Astrocyte (in vitro differentiated cells and primary cell): ENCODE measurements around the gene MAG. TPM values are rescaled to one million over a fixed set of nuclear protein-coding genes. Genes with fewer than 3 reads are reported as not detected.

Experiments used
- DNase-seq: peaks from one replicate; pipeline ENCODE4 v3.0.0-alpha.2; 2010; ENCODE audit warnings: low read depth
- FAIRE-seq: peaks from 2 replicates; lab custom pipeline; 2011; peaks lifted over from hg19 to GRCh38; lab: Jason Lieb, UNC
- H2AFZ ChIP-seq: 2 replicates; pipeline ENCODE4 v1.6.0; 2012; ENCODE audit warnings: low read depth, low read length, inconsistent platforms
- H3K27ac ChIP-seq: 2 replicates; pipeline ENCODE4 v1.5.1; 2011; ENCODE audit warnings: low read depth, low read length, inconsistent platforms
- H3K27me3 ChIP-seq: 2 replicates; pipeline ENCODE4 v1.6.0; 2011; ENCODE audit warnings: low read length, inconsistent platforms; ENCODE audit not compliant: insufficient read depth
- H3K36me3 ChIP-seq: 2 replicates; pipeline ENCODE4 v1.5.1; 2011; ENCODE audit warnings: low read length, inconsistent platforms; ENCODE audit not compliant: insufficient read depth
- H3K4me1 ChIP-seq: 2 replicates; pipeline ENCODE4 v1.5.1; 2011; ENCODE audit warnings: low read length, inconsistent platforms; ENCODE audit not compliant: insufficient read depth
- H3K4me2 ChIP-seq: 2 replicates; pipeline ENCODE4 v1.6.0; 2012; ENCODE audit warnings: low read length, inconsistent platforms
- H3K4me3 ChIP-seq: 2 replicates; pipeline ENCODE4 v1.5.1; 2011; ENCODE audit warnings: low read depth, mild to moderate bottlenecking, low read length, inconsistent platforms; ENCODE audit not compliant: insufficient read depth
- H3K79me2 ChIP-seq: 2 replicates; pipeline ENCODE4 v1.6.0; 2012; ENCODE audit warnings: mild to moderate bottlenecking, low read length, inconsistent platforms; ENCODE audit not compliant: insufficient read depth
- H3K9ac ChIP-seq: 2 replicates; pipeline ENCODE4 v1.6.0; 2012; ENCODE audit warnings: mild to moderate bottlenecking, low read length, inconsistent platforms
- H3K9me3 ChIP-seq: 2 replicates; pipeline ENCODE4 v1.5.1; 2012; ENCODE audit warnings: low read depth, mild to moderate bottlenecking, low read length, inconsistent platforms; ENCODE audit not compliant: insufficient read depth
- H4K20me1 ChIP-seq: 2 replicates; pipeline ENCODE4 v1.6.0; 2012; ENCODE audit warnings: low read length, inconsistent platforms; ENCODE audit not compliant: insufficient read depth
- H3K27ac Mint-ChIP-seq: one replicate; pipeline ENCODE4 v1.8.0; 2021; ENCODE audit warnings: mild to moderate bottlenecking, mixed read lengths; ENCODE audit not compliant: unreplicated experiment
- H3K27me3 Mint-ChIP-seq: one replicate; pipeline ENCODE4 v1.8.0; 2021; ENCODE audit warnings: low read depth, mixed read lengths; ENCODE audit not compliant: unreplicated experiment
- H3K36me3 Mint-ChIP-seq: one replicate; pipeline ENCODE4 v1.8.0; 2021; ENCODE audit warnings: low read depth, mixed read lengths; ENCODE audit not compliant: unreplicated experiment
- H3K4me1 Mint-ChIP-seq: one replicate; pipeline ENCODE4 v1.8.0; 2021; ENCODE audit warnings: low read depth, mixed read lengths; ENCODE audit not compliant: unreplicated experiment
- H3K4me3 Mint-ChIP-seq: one replicate; pipeline ENCODE4 v1.8.0; 2021; ENCODE audit warnings: mild to moderate bottlenecking, moderate library complexity, mixed read lengths; ENCODE audit not compliant: unreplicated experiment
- H3K9me3 Mint-ChIP-seq: one replicate; pipeline ENCODE4 v1.8.0; 2021; ENCODE audit warnings: mild to moderate bottlenecking, mixed read lengths; ENCODE audit not compliant: unreplicated experiment
- CTCF ChIP-seq: IDR thresholded peaks from 2 replicates; pipeline ENCODE4 v1.5.1; 2011; ENCODE audit warnings: low read depth, mild to moderate bottlenecking, inconsistent platforms, low read length, moderate library complexity; ENCODE audit not compliant: insufficient read depth
- EZH2 ChIP-seq: IDR thresholded peaks from 2 replicates; pipeline ENCODE4 v1.6.1; 2012; ENCODE audit warnings: mild to moderate bottlenecking, low read length, inconsistent platforms; ENCODE audit not compliant: insufficient read depth
- total RNA-seq: library from RNA; stranded (reverse); gene quantifications from 2 replicates; pipeline ENCODE4 v1.2.1, GENCODE V29; 2021

MAG gene
- total RNA-seq, 1 donor from 2014 or later, result not detected

GRCh38 chr19:35292421-35293362 lies 731 bp downstream of the MAG start:
- no peak overlapping the region for H3K4me3 Mint-ChIP-seq
- H3K4me2 ChIP-seq, result no peak overlapping the region
- peaks cover 24% of the 10 kb centered on the region for H3K27me3 Mint-ChIP-seq
- FAIRE-seq (no peak), DNase-seq (no peak)
- no peaks in the 10 kb centered on the region for H3K4me1 Mint-ChIP-seq
- no peaks in the 10 kb centered on the region for H4K20me1 ChIP-seq
- no peaks in the 10 kb centered on the region for H3K4me1 ChIP-seq
- no peaks in the 10 kb centered on the region for H3K36me3 Mint-ChIP-seq
- no peaks in the 10 kb centered on the region for H3K36me3 ChIP-seq
- TF ChIP-seq CTCF, result no peak
- TF ChIP-seq EZH2, result no peak
- no peaks in the 10 kb centered on the region for H3K79me2 ChIP-seq
- no peak overlapping the region for H3K9ac ChIP-seq
- no peaks in the 10 kb centered on the region for H3K9me3 Mint-ChIP-seq
- H3K4me3 ChIP-seq, result no peak overlapping the region
- no peak overlapping the region for H2AFZ ChIP-seq
- peaks cover 5% of the 10 kb centered on the region for H3K9me3 ChIP-seq
- no peak overlapping the region for H3K27ac ChIP-seq
- no peak overlapping the region for H3K27ac Mint-ChIP-seq
- peaks cover 3% of the 10 kb centered on the region for H3K27me3 ChIP-seq

- no peaks in the 10 kb centered on the region for H3K36me3 ChIP-seq
- H3K4me1 ChIP-seq, result no peaks in the 10 kb centered on the region
- Mint-ChIP-seq H3K4me3 (no peak overlapping the region), H3K4me1 (no peaks in the 10 kb centered on the region), H3K9me3 (no peaks in the 10 kb centered on the region), H3K36me3 (no peaks in the 10 kb centered on the region), H3K27me3 (peaks cover 22% of the 10 kb centered on the region), H3K27ac (no peak overlapping the region)
- H3K79me2 ChIP-seq, result no peaks in the 10 kb centered on the region
- H4K20me1 ChIP-seq, result no peaks in the 10 kb centered on the region
- no peak overlapping the region for H3K27ac ChIP-seq
- no peak for DNase-seq
- no peak overlapping the region for H3K4me3 ChIP-seq
- no peak overlapping the region for H3K9ac ChIP-seq
- TF ChIP-seq EZH2 (no peak), CTCF (no peak)
- FAIRE-seq, result no peak
- H3K9me3 ChIP-seq, result peaks cover 9% of the 10 kb centered on the region
- no peak overlapping the region for H3K4me2 ChIP-seq
- H3K27me3 ChIP-seq, result peaks cover 3% of the 10 kb centered on the region
- no peak overlapping the region for H2AFZ ChIP-seq
These were observed 1.4 kb downstream of the MAG start for GRCh38 chr19:35293363-35293739.

GRCh38 chr19:35293808-35294207 lies 1.8 kb downstream of the MAG start:
- Histone ChIP-seq H3K79me2 (no peaks in the 10 kb centered on the region), H3K4me2 (no peak overlapping the region), H3K4me3 (no peak overlapping the region), H3K9me3 (peaks cover 9% of the 10 kb centered on the region), H3K36me3 (no peaks in the 10 kb centered on the region), H4K20me1 (no peaks in the 10 kb centered on the region), H3K4me1 (no peaks in the 10 kb centered on the region), H3K9ac (no peak overlapping the region), H2AFZ (no peak overlapping the region), H3K27ac (no peak overlapping the region), H3K27me3 (peaks cover 3% of the 10 kb centered on the region)
- Mint-ChIP-seq H3K27ac (no peak overlapping the region), H3K9me3 (no peaks in the 10 kb centered on the region), H3K27me3 (peaks cover 20% of the 10 kb centered on the region), H3K36me3 (no peaks in the 10 kb centered on the region), H3K4me1 (no peaks in the 10 kb centered on the region), H3K4me3 (no peak overlapping the region)
- TF ChIP-seq CTCF, result no peak
- TF ChIP-seq EZH2, result no peak
- no peak for DNase-seq
- FAIRE-seq, result no peak
